PFSK-1 (cell line): ENCODE measurements around the gene CASKIN2.

Source experiments
- FOXP2 ChIP-seq: optimal IDR thresholded peaks from 2 replicates; pipeline ENCODE3; 2011; ENCODE audit warnings: borderline replicate concordance, control low read depth, inconsistent platforms; ENCODE audit not compliant: insufficient read depth; ENCODE audit errors: extremely low read length, extremely low read depth
- POLR2AphosphoS5 ChIP-seq: IDR thresholded peaks from 2 replicates; pipeline ENCODE4 v1.6.1; 2012; ENCODE audit warnings: low read depth, mild to moderate bottlenecking, control low read depth, low read length, moderate library complexity
- SIN3A ChIP-seq: IDR thresholded peaks from 2 replicates; pipeline ENCODE4 v1.6.1; 2012; ENCODE audit warnings: mild to moderate bottlenecking, low read length, moderate library complexity, borderline replicate concordance; ENCODE audit not compliant: insufficient read depth
- TAF1 ChIP-seq: IDR thresholded peaks from 2 replicates; pipeline ENCODE4 v1.6.1; 2012; ENCODE audit warnings: low read length, control low read depth, borderline replicate concordance; ENCODE audit not compliant: insufficient read depth
- TF ChIP-seq, protein P1 (sequence below), 2 experiments: IDR thresholded peaks; 2 replicates each; pipeline versions ENCODE4 v1.6.1 to v1.8.0; 2011 to 2012; ENCODE audit warnings: low read depth in 2 of 2, low read length in 2 of 2, control low read depth in 1 of 2, inconsistent platforms in 1 of 2, mild to moderate bottlenecking in 1 of 2, moderate library complexity in 1 of 2; ENCODE audit not compliant: insufficient read depth in 1 of 2

Gene CASKIN2

DNA sequence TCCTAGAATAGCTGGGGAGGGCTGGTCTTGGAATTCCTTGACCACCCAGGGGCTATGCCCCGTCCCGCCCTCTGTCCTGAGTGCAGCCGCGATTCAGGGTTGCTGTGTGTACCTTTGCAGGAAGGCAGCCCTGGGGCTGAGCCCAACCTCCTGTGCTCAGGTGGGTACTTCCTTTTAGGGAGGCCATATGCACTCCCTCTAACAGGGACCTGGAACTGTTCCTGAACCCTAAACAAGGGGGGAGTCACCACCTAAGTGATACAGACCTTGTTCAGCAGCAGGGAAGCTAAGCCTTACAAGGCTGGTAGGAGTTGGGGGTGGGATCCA lies 34.8 kb upstream of the CASKIN2 start:
- no peak for TF ChIP-seq POLR2AphosphoS5
- no peak for TF ChIP-seq TAF1
- TF ChIP-seq, protein P1, sequence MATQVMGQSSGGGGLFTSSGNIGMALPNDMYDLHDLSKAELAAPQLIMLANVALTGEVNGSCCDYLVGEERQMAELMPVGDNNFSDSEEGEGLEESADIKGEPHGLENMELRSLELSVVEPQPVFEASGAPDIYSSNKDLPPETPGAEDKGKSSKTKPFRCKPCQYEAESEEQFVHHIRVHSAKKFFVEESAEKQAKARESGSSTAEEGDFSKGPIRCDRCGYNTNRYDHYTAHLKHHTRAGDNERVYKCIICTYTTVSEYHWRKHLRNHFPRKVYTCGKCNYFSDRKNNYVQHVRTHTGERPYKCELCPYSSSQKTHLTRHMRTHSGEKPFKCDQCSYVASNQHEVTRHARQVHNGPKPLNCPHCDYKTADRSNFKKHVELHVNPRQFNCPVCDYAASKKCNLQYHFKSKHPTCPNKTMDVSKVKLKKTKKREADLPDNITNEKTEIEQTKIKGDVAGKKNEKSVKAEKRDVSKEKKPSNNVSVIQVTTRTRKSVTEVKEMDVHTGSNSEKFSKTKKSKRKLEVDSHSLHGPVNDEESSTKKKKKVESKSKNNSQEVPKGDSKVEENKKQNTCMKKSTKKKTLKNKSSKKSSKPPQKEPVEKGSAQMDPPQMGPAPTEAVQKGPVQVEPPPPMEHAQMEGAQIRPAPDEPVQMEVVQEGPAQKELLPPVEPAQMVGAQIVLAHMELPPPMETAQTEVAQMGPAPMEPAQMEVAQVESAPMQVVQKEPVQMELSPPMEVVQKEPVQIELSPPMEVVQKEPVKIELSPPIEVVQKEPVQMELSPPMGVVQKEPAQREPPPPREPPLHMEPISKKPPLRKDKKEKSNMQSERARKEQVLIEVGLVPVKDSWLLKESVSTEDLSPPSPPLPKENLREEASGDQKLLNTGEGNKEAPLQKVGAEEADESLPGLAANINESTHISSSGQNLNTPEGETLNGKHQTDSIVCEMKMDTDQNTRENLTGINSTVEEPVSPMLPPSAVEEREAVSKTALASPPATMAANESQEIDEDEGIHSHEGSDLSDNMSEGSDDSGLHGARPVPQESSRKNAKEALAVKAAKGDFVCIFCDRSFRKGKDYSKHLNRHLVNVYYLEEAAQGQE (IDR thresholded peaks at IDR 0.05; ENCODE audit: insufficient read depth in 1 of 2, low read depth in 2 of 2, low read length in 2 of 2), result no peak
- no peak for TF ChIP-seq SIN3A
- no peak for TF ChIP-seq FOXP2

DNA sequence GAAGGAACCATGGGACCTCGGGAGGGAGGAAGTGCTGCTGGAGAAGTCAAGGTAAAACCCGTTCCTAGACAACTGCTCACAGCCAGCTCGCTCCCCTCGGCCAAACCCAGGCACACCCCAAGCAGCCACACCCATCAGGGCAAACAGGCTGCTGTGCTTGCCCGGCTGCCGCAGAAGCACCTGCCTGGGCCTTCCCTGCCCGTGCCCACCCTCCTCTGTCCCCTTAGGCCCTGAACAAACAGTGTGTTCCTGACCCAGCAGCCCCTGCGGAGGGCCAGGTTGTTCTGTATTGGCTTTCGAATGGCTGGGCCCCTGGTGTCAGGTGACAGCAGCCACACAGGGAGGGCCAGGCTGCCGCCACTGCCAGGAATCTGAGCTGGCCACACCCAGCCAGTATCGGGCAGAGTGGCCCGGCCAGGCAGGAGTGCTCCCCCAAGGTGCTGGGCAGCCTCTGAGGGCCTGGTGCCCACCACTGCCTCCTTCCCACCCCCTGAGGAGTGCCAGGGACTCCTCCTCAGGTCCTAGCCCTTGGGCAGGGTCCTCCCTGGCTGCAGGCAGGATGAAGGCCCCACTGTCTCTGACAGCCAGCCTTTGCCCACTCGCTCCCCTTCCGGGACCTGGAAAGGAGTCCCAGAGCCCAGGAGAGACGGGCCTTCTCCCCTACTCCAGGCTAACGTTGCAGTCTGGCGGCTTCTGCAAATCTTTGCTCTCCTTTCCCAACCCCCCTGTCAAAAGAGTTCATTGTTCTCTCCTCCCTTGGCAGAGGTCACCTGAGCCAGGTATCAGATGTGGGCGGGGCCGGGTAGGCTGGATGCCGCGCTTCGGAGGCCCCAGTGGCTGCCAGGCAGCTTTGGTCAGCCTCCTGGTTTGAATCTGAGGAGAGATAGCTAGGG lies 34.2 kb upstream of the CASKIN2 start:
- TF ChIP-seq, protein P1 (IDR thresholded peaks at IDR 0.05; ENCODE audit: insufficient read depth in 1 of 2, low read depth in 2 of 2, low read length in 2 of 2), result no peak
- TF ChIP-seq POLR2AphosphoS5 (no peak), FOXP2 (no peak), TAF1 (no peak), SIN3A (no peak)

DNA sequence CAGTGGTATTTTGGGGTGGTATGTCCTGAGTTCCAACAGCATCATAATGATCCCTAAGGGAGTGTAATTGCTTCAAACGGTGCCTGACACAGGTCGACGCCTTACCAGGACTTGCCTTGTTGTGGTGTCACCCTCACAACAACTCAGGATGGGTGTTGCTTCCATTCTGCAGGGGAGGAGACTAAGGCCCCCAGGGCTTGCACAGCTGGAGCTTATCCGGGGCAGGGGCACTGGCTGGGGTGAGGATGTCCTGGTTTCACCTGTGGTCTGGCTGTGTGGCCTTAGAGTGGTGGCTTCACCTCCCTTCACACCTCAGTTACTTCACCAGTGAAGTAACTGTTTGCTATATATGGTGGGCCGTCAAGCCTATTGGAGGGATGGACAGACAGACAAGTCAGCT lies 33.5 kb upstream of the CASKIN2 start:
- TF ChIP-seq TAF1, result no peak
- no peak for TF ChIP-seq SIN3A

DNA sequence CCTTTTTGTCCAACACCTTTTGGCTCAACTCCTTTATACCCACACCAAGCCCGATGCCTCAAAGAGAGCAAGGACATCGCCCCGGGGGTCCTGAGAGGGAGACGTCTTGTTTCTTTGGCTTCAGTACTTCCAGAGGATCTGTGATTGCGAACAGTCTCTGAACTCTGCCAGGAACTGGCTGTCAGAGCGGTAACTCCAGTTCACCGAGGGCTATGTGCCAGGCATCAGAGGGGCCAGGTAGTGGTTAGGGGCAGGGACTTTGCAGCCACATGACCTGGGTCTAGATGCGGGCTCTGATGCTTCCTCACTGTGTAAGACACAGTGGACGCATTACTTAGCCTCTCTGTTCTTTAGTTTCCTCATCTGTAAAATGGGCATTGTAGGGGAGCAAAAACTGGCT lies 31.8 kb upstream of the CASKIN2 start:
- no peak for TF ChIP-seq FOXP2

DNA sequence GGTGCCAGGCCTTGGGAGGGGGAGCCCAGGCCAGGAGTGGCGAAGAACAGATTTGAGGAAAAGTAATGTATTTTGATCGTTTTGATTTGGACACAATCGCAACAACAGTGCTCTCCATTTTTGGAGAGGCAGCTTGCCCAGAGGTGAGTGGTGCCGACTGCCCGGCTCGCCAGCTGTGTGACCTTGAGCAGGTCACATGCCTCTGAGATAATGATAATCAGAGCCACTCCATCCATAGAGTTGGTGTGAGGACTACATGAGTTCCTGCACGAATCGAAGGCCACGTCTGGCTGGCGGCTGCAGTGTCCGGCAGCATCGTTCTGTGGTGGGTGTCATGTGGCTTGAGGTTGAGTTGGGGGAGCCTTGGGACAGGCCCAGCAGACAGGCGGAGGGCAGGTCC lies 30.8 kb upstream of the CASKIN2 start:
- TF ChIP-seq TAF1, result no peak
- TF ChIP-seq SIN3A, result no peak
- TF ChIP-seq FOXP2, result no peak
- TF ChIP-seq, protein P1 (IDR thresholded peaks at IDR 0.05; ENCODE audit: insufficient read depth in 1 of 2, low read depth in 2 of 2, low read length in 2 of 2), result no peak
- TF ChIP-seq POLR2AphosphoS5, result no peak

DNA sequence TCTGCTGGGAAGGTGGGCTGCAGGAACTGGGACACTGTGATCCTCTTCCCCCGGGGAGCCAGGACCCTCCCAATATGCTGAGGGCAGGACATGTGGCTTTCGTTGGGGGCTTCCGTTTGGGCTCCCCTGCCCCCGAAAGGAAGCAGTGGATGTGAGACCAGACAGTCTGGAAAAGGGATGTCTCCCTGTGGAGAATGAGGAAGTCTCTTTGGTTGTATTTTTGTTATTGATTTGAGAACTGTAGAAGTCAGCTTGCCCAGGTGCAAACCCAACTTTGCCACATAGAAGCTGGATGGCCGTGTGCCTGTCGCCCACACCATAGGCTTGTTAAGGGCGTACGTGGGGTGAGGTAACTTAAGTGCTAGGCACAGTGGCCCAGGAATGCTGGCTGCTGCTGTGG lies 28.9 kb upstream of the CASKIN2 start:
- TF ChIP-seq SIN3A (no peak), FOXP2 (no peak), POLR2AphosphoS5 (no peak), TAF1 (no peak)
- TF ChIP-seq, protein P1 (IDR thresholded peaks at IDR 0.05; ENCODE audit: insufficient read depth in 1 of 2, low read depth in 2 of 2, low read length in 2 of 2), result no peak
